SK-MEL-5 (cell line): ENCODE measurements around the gene DCAF6. TPM values are rescaled to one million over a fixed set of nuclear protein-coding genes. Genes with fewer than 3 reads are reported as not detected.
A peak's percentile ranks its signal among the peaks of the same experiment; 100 is the strongest.

Experiments
- DNase-seq: peaks from one replicate; pipeline ENCODE4 v3.0.0-alpha.2; 2016; ENCODE audit warnings: low read depth, low spot score
- in situ Hi-C: cut with HindIII; loops from 2 replicates; pipeline ENCODE4 v1.10.0; 2016; ENCODE audit warnings: low sequenced_read_pairs, high pct_unique_total_duplicates, low pct_unique_long_range_greater_than_20kb
- total RNA-seq: library from RNA; depleted of rRNA; stranded (reverse); fragments of >200 nt; shearing (Covaris generic); gene quantifications from 2 replicates; pipeline ENCODE4 v1.2.3, GENCODE V29; 2014

Gene DCAF6
- total RNA-seq, 1 experiment from 2014 or later: 29.6 TPM

DNA sequence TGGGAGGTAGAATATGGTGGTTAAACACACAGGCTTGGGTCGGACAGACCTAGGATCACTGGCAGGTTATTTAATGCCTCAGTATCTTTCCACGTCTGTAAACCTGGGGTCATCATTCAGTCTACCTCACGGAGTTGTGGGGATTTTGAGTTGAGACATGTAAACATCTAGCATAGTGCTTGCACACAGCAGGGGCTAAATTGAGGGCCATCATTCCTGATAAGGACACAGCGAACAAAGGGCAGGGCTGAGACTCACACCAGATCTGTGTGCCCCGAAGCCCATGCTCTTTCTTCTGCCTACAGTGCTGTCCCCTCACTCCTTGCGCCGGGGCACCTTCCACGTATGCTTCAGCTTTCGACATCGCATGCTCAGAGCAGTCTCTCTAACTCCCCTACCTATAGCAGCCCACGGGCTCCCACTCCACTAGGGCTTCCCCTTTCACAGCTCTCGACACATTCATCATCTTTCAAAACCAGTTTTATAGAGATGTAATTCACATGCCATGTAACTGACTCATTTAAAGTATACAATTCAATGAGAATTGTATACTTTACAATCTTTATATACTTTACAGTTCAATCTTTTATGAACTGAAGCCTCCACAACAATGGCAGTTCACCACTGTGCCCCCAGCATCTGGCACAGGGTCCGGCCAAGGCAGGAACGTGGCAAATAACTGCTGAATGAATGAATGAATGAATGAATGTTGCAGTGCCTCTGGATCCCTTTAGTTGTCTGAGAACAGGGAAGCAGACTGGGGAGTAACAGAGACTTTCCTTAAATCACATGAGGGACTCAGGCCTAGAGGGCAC is 152.2 kb downstream of the DCAF6 start:
- in situ Hi-C loops: no loop called here

GRCh38 chr1:168089326-168089978 is 153.0 kb downstream of the DCAF6 start:
- DNase-seq: no peak
- in situ Hi-C loops: no loop called here

More for the DNA sequence above, 152.2 kb downstream of the DCAF6 start:
- DNase-seq: no peak

- DNase-seq: no peak
- in situ Hi-C loops: no loop called here
Measured at GRCh38 chr1:168089979-168090337, 153.5 kb downstream of the DCAF6 start.

DNA sequence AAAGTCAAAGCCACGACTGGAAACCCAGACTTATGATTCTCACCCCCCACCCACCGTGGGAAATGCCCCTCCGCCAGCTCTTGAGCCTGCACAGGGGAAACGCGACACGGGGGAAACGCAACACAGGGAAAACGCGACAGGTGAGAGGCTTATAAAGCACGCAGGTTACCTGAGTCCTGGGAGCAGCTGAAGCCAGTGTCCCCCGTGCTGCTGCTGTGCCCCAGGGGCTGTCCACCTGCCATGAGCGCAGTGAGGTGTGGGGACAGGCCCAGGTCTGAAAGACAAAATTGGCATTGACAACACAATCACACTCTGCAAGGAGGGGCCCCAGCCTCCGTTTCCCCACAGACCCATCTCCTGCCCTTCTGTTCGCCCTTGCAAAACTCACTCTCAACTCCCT is 153.9 kb downstream of the DCAF6 start:
- in situ Hi-C loops: no loop called here
- no peak for DNase-seq

DNA sequence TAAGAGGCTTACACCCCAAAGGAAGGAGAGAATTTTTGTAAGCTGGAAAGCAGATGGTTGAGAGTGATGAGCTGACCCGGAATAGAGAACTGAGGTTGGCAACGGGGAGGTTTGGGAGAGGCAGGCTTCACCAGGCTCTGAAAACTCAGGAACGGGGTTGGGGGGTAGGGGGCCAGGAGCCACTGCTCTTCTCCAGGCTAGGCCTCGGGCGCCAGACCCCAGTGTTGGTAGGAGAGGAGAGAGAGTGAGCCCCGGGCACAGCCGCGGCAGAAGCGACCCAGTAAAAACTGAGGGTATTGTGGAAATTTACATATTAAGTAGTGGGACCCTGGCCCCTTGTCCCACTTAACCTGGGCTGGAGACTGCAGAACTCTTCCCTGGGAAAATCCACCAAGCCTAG is 154.6 kb downstream of the DCAF6 start:
- in situ Hi-C loops: no loop called here
- DNase-seq: no peak

DNA sequence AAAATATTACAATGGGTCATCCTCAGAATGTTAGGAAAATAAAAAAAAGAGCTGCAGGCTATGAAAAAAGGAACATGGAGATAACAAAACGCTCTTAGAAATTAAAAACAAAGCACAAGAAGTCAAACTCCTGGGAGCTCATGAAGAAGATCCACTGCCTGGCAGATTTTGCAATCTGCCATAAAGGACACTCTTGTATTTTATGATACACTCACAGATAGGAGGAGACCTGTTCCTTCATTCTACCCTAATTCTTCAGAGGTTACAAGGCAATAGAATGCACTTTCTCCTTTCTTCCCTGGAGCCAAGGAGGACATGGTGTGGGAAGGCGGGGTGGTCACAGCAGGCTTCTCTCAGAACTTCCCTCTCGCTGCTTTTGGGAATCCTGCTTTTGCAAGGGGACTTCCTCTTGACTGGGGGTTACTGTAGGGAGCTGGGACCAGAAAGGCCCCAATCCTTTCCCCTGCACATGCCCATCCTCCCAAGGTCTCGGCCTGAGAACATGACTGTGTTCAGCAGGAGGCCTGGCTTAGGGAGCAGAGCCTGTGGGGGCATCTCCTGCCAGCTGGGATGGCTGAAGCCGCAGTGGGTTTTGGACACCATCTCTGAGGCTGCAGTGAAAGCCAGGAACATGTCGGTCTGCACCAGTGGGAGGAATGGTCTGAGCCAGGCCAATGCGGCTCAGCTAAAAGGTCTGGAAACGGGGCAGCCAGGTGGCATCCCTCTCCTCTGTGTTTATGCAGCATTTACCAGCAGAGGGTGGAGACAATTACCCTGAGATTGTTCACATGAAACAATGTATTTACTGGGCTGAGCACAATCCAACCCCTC is 155.5 kb downstream of the DCAF6 start:
- in situ Hi-C loops: no loop called here

GRCh38 chr1:168092566-168093355 is 156.3 kb downstream of the DCAF6 start:
- peak; percentile 61 for DNase-seq
- in situ Hi-C loops: no loop called here

More for the DNA sequence above, 155.5 kb downstream of the DCAF6 start:
- peak; percentile 94 for DNase-seq

GRCh38 chr1:168093616-168094015 is 157.1 kb downstream of the DCAF6 start:
- in situ Hi-C loops: no loop called here
- DNase-seq: no peak

DNA sequence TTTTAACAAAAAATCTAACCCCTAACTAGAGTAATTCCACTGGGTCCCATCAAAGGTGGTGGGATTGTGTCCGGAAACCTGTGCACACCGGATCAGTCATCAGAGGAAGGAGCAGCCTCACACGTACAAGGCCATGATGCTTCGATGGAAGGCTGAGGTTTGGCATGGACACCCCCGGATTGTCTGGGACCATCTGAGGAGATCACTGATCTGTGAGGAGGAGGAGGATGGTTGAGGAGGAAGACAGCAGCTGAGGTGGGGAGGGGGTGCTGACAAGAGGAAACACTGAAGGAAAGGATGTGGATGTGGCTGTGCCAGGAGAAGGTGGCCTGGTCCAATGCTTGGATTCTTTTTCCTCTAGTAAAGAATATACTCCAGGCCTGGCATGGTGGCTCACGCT is 159.0 kb downstream of the DCAF6 start:
- in situ Hi-C loops: no loop called here
- DNase-seq: no peak

DNA sequence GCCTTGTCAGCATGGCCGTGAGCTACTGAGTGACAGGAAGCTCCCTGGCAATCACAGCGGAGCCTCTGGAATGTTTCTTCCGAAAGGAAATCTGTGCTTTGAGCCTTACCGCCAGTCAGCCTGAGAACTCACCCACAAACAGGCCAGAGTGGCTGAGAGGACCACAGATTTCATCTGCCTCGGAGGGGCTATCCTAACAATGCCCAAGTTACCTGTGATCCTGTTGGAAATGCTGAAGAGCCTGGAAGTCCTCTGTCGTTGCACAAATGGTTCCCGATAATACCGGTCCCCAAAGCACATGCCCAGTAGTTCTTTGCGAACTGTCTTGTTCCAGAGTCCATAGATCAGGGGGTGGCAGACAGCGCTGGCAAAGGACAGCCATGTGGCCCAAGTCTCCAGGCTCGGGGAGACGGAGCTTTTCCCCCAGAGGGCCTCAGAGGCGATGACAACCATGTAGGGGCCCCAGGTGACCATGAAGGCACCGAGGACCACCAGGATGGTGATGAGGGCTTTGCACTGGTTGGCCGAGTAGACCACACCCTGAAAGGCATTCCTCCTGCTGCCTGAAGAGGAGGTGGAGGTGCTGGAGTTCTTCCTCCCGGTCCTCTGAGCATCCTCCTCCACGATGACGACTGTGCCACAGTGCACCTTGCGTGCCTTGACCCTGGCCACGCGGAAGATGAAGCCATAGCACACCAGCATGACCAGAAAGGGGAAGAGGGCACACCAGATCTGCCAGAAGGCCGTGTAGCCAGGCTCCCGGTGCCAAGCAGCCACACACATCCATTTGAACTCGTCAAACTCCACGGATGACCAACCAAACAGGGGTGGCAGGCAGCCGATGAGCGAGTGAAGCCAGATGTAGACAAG is 160.0 kb downstream of the DCAF6 start:
- no peak for DNase-seq
- in situ Hi-C loops: no loop called here

DNA sequence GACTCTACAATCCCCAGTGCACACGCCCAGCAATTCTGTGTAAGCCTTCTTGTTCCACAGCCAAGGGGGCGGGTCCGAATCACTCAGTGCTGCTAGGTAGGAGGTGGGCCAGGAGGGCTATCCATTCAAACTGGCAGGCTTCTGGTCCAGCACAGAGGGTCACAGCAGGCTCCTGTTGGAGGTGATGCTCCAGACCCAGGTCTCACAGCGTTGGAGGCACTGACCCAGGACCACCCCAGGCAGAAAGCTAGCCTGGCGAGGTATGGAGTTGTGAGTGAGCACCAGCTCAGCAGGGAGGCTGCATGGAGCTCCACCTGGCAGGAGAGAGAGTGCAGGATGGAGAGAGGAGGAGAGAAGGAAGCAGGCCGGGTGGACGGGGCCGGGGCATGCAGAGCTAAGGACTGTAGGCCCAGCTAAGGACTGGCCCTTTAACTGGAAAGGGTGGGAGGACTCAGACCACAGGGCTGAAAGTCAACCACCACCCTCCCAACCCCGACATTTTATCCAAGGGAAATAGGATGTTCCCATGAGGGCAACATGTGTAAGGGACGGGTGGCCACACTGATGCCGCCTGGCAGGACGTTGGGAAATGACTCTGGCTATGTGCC is 161.5 kb downstream of the DCAF6 start:
- DNase-seq: no peak
- in situ Hi-C loops: no loop called here

DNA sequence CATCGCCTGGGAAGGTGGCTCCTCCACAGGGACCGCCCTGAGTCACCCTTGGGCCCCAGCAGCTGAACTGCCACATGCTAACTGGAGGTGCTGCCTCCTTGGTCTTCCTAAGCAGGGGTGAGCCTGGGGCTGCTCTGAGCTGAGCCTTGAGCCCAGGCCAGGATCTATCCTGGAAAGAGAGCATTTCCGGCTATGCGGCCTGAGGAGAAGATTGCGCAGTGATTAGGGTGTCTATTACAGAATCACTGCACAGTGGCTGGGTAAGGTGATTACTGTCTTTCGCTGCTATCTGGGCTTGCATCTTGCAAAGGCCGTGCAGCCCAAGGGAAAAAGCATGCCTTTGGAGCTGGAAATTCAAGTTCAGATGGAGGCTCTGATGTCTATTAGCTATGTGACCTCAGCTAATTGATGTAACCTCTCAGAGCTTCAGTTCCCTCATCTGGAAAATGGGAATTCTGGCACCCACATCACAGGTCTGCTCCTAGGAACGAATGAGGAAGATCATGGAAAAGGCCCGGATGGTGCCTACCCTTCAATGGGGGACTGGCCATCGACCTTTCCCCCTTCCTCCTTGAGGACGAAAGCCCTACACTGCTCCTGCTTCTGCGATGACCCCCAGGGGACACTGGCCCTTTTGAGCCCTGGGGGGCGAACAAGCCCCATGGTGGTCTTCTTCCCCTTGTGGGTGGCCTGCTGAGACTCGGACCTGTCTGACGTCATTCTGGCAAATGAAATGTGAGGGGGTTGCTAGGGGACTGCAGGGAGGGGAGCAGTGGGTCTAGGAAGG is 162.2 kb downstream of the DCAF6 start:
- no peak for DNase-seq
- in situ Hi-C loops: no loop called here

- no peak for DNase-seq
- in situ Hi-C loops: no loop called here
Measured at GRCh38 chr1:168099337-168099801, 162.9 kb downstream of the DCAF6 start.

GRCh38 chr1:168100315-168101002 is 164.0 kb downstream of the DCAF6 start:
- no peak for DNase-seq
- in situ Hi-C loops: no loop called here

GRCh38 chr1:168101336-168101735 is 164.9 kb downstream of the DCAF6 start:
- in situ Hi-C loops: no loop called here

More at GRCh38 chr1:168101336-168101735, 164.9 kb downstream of the DCAF6 start:
- no peak for DNase-seq
